ENCODE data around the gene RASAL1.
"Not testable (repeated sequence)": the region's sequence is repeated elsewhere in the genome, so short reads cannot be mapped to it uniquely, and the experiment has no call there.

RASAL1 gene

GRCh38 chr12:113142173-113142885 lies 6.8 kb upstream of the RASAL1 start:
- no peak for DNase-seq (ENCODE audit: low read depth in 3 of 3, low spot score in 1 of 3)

GRCh38 chr12:113141716-113142115 lies 6.2 kb upstream of the RASAL1 start:
- DNase-seq (ENCODE audit: low read depth in 3 of 3, low spot score in 1 of 3), result not testable (repeated sequence)

DNA sequence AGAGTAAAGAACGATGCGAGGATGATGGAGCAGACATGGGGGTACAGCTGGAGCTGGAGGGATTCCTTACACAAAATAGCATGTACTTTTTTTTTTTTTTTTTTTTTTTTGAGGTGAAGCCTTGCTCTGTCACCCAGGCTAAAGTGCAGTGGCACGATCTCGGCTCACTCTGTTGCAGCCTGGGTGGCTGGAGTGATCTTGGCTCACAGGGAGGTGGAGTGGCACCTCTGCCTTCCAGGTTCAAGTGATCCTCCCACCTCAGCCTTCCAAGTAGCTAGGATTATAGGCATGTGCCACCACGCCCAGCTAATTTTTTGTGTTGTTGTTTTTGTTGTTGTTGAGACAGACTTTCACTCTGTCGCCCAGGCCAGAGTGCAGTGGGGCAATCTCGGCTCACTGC lies 5.1 kb upstream of the RASAL1 start:
- no peak for DNase-seq (ENCODE audit: low read depth in 3 of 3, low spot score in 1 of 3)

GRCh38 chr12:113138826-113139225 lies 3.3 kb upstream of the RASAL1 start:
- no peak for DNase-seq (ENCODE audit: low read depth in 3 of 3, low spot score in 1 of 3)

DNA sequence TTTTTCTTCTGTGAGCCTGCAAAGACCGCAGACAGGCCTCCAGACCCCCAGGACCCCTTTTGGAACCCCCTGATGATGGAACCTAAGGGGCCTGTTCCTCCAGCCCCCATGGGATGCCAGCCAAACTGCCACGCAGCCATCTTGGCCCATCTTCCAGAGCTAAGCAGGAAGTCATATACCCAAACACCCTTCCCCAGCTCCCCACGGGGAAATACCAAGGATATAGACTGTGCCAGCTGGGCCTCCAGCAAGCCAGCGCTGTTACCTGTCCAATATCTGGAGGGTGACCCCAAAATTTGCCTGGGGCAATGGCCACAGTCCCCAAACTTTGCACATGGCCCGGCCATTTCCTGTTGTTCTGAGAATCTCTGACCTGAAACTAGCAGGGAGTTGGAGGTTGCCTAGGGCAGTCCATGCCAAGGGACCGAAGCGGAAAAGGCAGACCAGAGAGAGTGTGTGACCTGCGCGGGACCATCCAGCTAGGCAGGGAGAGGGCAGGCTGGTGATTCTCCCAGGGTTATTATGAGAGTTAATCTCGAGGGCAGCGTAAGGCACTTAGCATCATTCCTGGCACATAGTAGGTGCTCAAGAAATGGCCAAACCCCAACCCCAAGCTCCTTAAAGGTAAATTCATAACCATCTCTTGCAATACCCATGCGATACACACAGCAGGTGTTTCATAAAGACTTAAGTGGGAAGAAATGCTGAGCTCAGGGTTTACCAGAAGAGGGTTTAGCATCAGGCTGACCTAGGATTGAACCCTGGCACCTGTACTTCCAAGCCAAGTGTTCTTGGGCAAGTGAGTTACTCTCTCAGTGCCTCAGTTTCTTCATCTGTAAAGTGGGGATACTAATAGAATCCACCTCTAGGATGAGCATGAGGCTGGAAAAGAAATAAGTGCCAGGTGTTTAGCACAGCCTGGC lies 2.6 kb upstream of the RASAL1 start:
- no peak for DNase-seq (ENCODE audit: low read depth in 3 of 3, low spot score in 1 of 3)

DNA sequence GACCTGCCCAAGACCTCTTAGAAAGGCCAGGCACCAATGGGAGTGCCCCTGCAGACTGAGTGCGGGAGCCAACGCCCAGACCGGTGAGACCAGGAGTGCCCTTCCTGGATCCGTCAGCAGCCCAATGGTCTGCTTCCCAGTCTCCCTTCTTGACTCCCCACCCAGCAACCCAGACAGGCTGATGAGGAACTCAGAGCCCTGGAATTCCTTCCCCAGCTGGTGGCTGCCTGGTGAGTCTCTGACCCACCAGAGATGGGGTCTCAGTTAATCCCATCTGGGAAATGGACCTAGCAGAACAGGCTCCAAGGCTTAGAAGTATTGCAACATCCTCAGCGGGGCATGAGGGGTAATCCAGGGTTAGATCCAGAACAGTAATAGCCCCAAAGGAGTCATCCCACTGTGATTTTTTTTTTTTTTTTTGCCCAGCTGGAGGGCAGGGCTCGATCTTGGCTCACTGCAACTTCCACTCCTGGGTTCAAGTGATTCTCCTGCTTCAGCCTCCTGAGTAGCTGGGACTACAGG lies 1.5 kb upstream of the RASAL1 start:
- DNase-seq (ENCODE audit: low read depth in 3 of 3, low spot score in 1 of 3), result no peak

DNA sequence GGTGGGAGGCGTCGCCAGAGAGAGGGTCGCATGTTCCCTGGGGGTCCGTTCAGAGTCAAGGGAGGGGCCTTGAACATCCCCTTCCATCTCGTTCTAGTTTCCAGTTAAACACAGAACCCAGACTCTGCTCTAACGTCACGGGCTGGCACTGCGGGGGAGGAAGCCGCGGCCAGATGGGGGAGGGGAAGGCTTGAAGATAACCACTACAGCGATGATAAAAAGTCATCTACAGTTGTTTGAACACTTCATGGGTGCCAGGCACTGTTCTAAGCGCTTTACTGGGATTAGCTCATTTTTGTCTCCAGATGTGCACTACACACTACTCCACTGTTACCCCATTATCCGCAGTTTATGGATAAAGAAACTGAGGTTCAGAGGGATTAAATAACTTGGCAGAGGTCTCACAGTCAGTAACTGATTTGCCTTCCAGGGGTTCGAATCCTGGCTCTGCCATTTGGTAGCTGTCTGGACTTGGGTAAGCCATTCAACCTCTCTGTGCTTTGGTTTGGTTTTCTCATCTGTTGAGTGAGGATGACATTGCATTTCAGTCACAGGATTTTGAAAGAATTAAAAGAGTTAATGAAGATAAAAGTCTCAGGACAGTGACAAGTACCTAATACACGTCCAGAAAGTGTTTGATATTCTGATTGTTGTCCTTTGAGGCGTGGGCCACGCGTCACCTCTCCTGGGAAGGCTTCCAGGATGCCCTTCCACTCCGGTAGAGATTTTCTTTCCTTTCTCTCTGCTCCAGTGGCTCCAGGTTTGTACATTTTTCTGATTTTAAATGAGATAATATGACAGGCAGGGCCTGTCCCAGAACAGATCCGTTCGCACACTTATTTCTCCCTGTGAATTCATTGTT lies 798 bp upstream of the RASAL1 start:
- peak in 2 of 3 donors; percentile 21 to 35 for DNase-seq (ENCODE audit: low read depth in 3 of 3, low spot score in 1 of 3)

- no peak for DNase-seq (ENCODE audit: low read depth in 3 of 3, low spot score in 1 of 3)
Observed at GRCh38 chr12:113134521-113134951, 1.0 kb downstream of the RASAL1 start.

DNA sequence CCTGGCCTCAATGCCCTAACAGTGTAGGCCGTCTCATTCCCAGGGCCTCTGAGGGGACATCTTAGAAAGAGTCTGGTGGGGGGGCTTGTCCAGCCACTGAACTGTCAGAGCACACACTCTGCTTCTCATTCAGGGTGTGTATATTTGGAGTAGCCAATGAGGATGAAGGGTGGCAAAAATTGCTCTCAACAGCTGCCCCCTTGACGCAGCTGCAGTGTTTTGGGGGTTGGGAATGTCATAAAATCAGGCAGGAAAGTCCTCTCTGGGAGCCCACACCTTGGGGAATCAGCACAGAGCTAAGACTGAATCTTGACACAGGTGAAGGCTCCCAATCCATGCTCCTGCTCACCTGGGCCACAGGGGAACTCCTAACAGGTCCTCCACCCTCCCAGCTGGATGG lies 1.5 kb downstream of the RASAL1 start:
- no peak for DNase-seq (ENCODE audit: low read depth in 3 of 3, low spot score in 1 of 3)

- no peak for DNase-seq (ENCODE audit: low read depth in 3 of 3, low spot score in 1 of 3)
Observed at GRCh38 chr12:113133666-113134065, 1.9 kb downstream of the RASAL1 start.

GRCh38 chr12:113133036-113133435 lies 2.5 kb downstream of the RASAL1 start:
- DNase-seq (ENCODE audit: low read depth in 3 of 3, low spot score in 1 of 3), result no peak

GRCh38 chr12:113131556-113131955 lies 4.0 kb downstream of the RASAL1 start:
- DNase-seq (ENCODE audit: low read depth in 3 of 3, low spot score in 1 of 3), result no peak

DNA sequence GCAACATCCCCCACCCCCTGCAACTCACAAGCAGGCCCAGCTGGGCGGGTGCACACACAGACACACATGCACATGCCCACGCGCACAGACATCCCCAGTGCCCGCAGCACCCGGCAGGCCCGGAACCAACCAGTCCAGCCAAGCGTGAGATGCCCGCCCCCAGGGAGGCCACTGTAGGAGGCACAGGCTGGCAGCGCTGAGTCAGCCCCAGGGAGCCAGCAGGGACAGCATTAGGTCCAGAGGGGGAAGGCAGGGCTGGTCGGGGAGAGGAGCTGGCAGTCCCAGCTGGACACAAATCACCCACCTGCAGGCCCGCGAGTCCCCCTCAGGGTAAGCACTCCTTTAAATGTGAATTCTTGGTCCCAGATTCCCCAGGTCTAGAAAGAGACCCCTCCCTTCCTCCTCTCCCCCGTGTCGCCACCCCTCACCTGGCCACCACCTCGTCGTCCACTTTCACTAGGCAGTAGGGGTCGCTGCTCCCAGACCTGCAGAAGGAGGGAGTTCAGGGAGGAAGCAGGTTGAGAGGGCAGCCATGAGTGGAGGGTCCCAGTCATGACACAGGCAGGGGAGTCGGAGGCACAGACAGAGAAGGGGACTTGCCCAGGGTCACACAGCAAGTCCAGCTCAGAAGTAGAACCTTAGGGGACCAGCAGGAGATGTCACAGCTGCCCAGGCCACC lies 5.0 kb downstream of the RASAL1 start:
- no peak for DNase-seq (ENCODE audit: low read depth in 3 of 3, low spot score in 1 of 3)

GRCh38 chr12:113129664-113130456 lies 5.7 kb downstream of the RASAL1 start:
- DNase-seq (ENCODE audit: low read depth in 3 of 3, low spot score in 1 of 3), result no peak

GRCh38 chr12:113128802-113129663 lies 6.5 kb downstream of the RASAL1 start:
- DNase-seq (ENCODE audit: low read depth in 3 of 3, low spot score in 1 of 3), result no peak

- DNase-seq (ENCODE audit: low read depth in 3 of 3, low spot score in 1 of 3), result no peak
Observed at GRCh38 chr12:113127791-113128199, 7.8 kb downstream of the RASAL1 start.

DNA sequence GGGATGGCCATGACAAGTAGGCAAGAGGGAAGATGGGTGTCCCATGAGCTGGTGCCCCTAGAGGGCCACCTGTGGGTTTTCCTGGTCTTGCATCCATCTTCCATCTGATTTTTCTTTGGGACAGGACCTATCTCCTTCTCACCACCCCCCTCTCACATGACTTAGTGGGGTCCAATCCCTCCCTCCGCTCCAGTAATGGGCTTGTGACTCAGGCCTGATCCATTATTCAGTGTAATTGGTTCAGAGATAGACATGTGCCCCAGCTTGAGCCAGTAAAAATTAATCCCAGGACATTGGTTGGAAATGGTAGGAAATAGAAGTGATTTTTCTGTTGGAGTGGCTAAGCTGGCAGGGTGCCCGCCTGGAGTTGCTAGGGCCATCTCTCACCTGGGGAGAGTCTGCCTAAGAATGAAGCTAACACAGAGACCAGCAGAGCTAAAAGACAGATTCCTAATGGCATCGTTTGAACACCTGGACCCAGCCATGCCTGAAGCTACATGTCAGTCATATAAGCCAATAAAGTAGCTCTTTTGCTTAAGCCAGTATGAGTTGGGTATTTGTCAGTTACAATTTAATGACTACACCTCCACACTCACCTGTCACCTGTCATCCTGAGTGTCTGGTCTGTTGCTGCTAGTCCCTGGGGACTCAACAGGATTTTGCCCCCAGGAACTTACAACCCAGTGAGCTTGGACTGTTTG lies 14.7 kb downstream of the RASAL1 start:
- DNase-seq (ENCODE audit: low read depth in 3 of 3, low spot score in 1 of 3), result no peak

- DNase-seq (ENCODE audit: low read depth in 3 of 3, low spot score in 1 of 3), result no peak
Observed at GRCh38 chr12:113119980-113120669, 15.4 kb downstream of the RASAL1 start.
